Stimulated activated CD4-positive, alpha-beta T cell treated with anti-CD3 and anti-CD28 coated beads, Interleukin-15, amount 100 ng/mL, for 1 hour (primary cell): ENCODE results near the gene DCLK1.

Experiments
- DNase-seq, 2 donors: peaks; one replicate each; pipeline ENCODE4 v3.0.0-alpha.2; 2020; ENCODE audit warnings: low read depth in 1 of 2, low spot score in 1 of 2

DCLK1 gene

DNA sequence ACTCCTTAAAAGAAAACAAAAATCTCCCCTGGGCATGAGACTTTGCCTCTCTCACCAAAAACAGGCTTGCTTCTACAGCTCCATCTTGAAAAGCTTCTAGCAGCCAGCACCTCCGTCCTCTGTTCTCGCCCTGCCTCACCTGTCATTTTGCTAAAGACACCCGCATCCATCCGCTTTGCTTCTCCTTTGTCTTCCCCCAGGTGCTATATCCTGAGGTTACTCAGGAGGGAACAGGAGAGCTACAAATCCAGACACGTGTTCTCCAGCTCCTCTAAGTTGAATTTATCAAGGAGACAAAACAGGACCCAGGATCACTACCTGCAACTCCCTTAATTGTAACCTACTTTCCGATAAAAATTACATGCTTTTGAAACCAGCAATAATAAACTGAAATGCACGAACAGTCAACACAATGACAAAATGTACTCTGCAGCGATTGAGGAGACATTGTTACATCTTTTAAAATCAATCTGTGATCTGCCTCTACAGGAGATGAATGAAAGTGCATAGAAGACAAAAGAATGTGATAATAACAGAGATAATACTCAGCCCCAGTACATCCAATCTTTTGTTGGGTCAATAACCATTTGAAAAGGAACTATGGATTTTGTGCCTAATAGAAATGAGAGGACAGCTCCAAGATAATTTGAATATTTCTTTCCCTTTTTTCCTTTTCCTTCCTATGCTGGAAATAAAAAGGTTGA lies 221.2 kb downstream of the DCLK1 start:
- no peak for DNase-seq

DNA sequence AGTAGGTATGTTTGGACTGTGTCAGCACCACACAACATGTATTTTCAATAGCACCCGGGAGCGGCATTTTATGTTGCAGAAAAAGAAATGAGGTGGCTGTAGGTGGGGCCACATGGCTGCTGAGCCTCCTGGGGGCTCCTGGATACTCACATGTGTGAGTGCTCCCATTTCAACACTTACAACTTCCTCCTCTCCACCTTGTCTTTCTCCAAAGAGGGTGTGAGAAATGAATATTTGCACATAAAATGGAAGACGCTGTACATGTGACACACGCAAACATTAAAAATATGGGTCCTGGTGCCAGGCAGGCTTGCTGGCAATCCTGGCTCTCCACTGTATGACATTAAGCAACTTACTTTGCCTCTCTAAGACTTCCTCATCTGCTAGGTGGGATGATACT lies 222.1 kb downstream of the DCLK1 start:
- DNase-seq: no peak

DNA sequence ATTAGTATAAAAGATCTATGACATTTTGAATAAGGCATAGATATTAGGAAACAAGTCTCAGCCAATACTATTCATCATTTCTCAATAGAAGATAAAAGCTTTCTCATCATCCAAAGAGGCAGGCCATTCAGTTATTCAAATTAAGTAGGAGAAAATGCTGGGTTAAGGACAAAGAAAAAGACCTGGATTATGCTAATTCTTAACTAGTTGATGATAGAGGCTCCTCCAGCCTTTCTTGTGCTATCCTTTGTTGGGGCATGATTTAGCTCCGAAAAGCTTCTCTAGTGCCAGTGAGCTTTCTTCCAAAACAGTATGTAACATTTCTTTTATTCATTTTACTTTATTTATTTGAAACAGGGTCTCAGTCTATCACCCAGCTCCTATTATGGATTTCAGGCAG lies 223.0 kb downstream of the DCLK1 start:
- DNase-seq: no peak

DNA sequence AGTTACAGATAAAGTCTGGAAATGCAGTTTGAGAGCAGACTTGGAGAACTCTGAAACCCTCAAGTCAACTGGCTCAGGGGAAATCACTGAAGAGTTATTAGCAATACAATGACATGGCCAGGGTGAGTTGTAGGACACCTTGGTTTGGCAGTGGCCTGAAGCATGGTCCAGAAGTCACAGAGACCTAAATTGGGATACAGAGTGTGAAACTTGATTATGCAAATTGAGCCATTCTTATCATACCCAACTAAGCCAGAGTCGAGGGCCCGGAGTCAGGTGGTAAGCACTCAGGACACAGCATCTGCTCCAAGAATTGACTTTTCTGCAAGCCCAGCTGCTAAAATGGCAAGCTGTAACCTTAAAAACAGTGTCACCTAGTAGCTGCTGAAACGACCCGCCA lies 224.5 kb downstream of the DCLK1 start:
- no peak for DNase-seq

GRCh38 chr13:35903075-35903474 lies 228.1 kb downstream of the DCLK1 start:
- no peak for DNase-seq

- no peak for DNase-seq
These were observed 233.1 kb downstream of the DCLK1 start for GRCh38 chr13:35898041-35898440.

- no peak for DNase-seq
These were observed 236.5 kb downstream of the DCLK1 start for GRCh38 chr13:35894636-35895035.

- no peak for DNase-seq
These were observed 238.1 kb downstream of the DCLK1 start for GRCh38 chr13:35892837-35893814.

DNA sequence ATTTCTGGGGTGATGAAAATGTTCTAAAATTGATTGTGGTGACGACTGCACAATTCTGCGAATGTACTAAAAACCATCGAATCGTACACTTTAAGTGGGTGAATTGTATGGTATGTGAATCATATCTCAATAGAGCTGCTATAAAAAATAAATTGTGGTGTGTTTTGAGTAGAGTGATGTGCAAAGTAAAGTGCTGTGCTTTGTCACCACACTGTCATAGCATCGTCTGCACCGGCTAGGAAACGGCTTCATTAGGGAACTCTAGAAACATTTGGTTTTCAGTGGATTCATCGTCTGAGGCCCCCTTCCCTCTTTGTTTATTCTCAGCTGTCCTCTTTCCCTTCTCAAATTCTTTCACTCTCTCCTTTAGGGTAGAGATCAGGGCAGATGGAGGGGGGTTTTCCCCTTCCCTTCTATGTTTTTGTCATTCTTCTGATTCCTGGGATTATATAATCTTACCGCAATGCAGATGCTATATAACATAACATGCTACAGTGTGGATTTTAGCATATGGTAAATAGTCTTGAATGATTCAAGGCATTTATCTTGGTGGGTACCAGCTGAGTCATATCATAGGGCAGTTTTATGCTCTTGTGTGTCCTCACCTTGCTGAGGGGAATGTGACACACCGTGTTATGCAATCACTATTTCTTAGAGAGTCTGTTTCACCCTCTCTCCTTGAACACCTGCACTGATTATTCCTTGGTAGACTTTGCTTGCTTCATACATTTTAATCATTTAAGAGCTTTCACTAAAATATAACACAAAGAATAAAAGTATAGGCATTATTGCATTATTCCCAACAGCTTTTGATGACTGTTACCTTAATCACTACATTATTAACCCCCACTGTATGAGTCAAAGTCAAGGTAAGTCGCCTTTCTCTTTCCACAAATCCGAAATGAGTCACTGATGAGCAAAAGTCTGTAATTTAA lies 239.4 kb downstream of the DCLK1 start:
- DNase-seq: no peak

GRCh38 chr13:35889560-35889959 lies 241.6 kb downstream of the DCLK1 start:
- no peak for DNase-seq

GRCh38 chr13:35888981-35889380 lies 242.2 kb downstream of the DCLK1 start:
- DNase-seq: no peak

DNA sequence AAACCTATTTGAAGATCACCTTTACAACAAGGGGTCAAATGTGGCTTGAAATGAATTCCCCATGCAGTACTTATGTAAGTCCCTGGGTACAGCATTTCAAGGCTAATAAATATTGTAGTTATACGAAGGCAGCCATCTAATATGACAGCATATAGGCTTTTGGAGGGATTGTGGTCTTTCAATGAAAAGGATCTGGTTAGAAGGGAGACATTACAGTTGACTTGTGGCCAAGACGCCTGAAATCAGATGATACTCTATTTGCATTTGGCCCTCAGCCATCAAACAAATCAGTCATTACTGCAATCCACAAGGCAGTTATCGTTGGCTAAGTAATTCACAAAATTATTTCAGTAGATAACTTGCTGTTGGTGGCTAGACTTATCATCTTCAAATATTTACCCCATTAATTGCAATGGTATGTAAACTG lies 242.7 kb downstream of the DCLK1 start:
- no peak for DNase-seq

DNA sequence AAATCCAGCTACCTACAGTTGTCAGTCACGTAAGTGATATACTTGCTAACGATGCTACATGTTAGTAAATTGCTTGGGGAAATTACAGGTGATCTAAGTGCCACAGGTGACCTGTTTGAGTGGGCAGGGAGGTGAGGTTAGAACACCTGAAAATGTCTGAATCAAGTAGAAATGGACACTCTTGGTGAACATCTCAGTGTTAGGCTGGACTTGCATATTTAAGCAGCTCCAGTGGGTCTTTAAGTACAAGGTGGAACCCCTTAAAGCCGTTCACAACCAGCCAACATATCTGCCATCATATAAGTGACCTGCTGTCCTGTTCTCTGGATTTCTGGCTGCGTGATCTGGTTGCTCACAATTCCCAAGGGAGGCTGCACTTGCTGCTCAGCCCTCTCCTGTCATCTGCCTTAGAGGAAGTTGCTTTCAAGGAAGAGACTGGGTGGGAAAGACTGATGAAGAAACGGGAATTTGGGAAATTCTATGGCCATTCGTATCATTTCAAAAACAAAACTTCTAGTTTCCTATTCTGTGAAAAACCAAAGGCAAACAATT lies 244.0 kb downstream of the DCLK1 start:
- no peak for DNase-seq

DNA sequence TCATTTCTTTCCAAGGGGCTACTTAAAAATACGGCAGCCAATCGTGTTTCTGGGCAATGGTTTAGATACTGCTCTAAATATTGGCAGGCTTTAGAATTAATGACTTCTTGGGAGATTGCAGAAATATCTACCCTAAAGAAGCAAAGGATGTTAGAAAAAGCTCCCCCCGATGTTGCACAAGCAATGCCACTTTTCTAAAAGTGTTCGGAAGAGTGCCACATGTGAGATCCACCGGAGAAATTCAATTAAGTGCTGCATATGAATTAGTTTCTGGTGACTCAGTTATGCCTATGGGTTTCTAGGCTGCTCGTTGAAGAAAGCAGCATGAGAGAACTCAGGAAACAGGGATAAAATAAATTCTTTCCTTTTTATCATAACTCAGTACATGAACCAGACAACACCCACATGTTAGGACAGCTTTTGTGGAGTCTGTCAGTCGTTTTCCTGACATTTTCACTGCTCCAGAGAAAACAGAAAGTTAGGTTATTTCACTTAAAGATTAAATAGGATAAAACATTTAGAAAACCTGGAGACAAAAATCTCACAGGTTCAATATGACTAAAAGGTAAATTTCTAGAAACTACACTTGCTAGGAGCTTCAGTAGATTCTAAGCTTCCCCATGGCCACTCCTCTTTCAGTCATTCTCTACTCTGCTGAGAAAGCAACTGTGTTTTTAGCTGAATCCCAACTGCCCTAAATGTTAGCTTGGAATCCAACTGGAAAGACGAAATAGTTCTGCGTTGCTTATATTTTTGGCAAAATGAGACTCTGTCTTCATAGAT lies 244.7 kb downstream of the DCLK1 start:
- no peak for DNase-seq

GRCh38 chr13:35884211-35884760 lies 246.9 kb downstream of the DCLK1 start:
- no peak for DNase-seq

DNA sequence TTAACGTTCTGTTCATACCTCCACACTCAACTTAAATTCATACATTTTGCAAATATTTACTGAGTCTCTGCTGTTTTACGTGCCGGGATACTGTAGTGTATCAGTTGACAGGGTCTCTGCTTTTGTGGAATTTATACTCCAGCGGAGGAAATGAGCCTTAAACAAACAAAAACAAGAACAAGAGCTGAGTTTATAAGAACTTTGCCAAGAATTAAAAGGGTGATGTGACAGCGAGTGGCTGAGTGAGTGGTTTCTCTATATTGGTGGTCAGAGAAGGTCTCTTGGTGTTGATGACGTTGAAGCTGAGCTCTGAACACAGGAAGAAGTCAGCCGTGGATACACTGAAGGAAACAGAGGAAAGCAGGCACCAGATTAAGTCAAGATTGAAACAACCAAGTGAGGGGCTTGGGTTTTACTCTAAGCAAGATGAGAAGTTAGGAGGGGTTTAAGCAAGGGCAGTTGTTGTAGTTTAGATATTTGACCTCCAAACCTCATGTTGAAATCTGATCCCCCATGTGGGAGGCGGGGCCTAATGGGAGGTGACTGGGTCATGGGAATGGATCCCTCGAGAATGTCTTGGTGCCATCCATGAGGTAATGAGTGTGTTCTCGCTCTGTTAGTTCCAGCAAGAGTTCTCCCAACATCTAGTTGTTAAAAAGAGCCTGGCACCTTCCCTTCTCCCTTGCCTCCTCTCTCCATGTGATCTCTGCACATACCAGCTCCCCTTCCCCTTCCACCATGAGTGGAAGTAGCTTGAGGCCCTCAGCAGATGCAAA lies 248.3 kb downstream of the DCLK1 start:
- no peak for DNase-seq

GRCh38 chr13:35881360-35881759 lies 249.8 kb downstream of the DCLK1 start:
- no peak for DNase-seq

- no peak for DNase-seq
These were observed 252.1 kb downstream of the DCLK1 start for GRCh38 chr13:35879111-35879510.

- no peak for DNase-seq
These were observed 254.6 kb downstream of the DCLK1 start for GRCh38 chr13:35876601-35877000.
